ENCODE measurements around the gene ST8SIA6. TPM values are rescaled to one million over a fixed set of nuclear protein-coding genes. Genes with fewer than 3 reads are reported as not detected.
A peak's percentile ranks its signal among the peaks of the same experiment; 100 is the strongest.

Gene ST8SIA6
- total and polyA plus RNA-seq, 9 of the 15 experiments (the other 6 are each of a cell fraction or from before 2014, with no cell fraction given): 0.69 to 6.7 (median 5.0) TPM

DNA sequence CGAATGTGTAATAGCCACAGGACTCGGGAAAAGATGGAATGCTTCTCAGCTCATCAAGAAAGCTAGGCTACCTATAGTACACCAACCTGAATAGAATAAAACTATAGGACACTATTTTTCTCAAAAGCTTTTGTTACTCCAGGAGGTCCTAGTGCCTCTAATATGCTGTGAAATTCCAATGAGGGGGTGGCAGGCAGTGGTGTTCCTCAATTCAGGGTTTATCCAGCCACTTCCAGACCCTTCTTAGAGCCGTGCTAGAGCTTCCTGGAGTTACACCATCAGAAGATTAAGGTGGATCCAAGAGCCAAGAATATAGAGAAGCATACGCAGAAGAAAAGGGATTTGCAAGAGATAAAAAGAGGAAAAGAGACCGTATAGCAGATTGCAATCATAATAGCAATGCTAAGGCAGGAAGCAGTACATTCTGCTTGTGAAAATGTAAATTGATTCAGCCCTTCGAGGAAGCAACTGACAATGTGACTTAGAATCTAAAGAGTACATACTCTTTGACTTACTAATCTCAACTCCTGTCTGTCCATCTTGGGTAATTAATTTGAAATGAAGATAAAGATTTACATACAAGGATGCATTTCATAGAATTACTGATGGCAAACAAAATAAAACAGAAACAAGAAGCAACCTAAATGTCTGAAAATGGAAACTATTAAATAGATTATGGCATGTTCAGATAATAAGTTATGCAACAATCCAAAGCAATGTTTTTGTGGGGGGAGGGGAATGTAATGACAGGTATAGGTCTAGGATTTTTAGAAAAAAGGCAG is 2.1 kb downstream of the ST8SIA6 start (continued):
- TF ChIP-seq, protein P1, sequence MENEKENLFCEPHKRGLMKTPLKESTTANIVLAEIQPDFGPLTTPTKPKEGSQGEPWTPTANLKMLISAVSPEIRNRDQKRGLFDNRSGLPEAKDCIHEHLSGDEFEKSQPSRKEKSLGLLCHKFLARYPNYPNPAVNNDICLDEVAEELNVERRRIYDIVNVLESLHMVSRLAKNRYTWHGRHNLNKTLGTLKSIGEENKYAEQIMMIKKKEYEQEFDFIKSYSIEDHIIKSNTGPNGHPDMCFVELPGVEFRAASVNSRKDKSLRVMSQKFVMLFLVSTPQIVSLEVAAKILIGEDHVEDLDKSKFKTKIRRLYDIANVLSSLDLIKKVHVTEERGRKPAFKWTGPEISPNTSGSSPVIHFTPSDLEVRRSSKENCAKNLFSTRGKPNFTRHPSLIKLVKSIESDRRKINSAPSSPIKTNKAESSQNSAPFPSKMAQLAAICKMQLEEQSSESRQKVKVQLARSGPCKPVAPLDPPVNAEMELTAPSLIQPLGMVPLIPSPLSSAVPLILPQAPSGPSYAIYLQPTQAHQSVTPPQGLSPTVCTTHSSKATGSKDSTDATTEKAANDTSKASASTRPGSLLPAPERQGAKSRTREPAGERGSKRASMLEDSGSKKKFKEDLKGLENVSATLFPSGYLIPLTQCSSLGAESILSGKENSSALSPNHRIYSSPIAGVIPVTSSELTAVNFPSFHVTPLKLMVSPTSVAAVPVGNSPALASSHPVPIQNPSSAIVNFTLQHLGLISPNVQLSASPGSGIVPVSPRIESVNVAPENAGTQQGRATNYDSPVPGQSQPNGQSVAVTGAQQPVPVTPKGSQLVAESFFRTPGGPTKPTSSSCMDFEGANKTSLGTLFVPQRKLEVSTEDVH (IDR thresholded peaks at IDR 0.05; ENCODE audit: low read depth, partially characterized antibody): no peak
- no peak for TF ChIP-seq MBD2 (IDR thresholded peaks at IDR 0.05; ENCODE audit: borderline replicate concordance, low read depth)
- TF ChIP-seq TCF7L2 (IDR thresholded peaks at IDR 0.05; ENCODE audit: low read depth, low read length): no peak
- TF ChIP-seq ZFPM2 (CRISPR knock-in tag; IDR thresholded peaks at IDR 0.05): no peak
- TF ChIP-seq SPI1 (IDR thresholded peaks at IDR 0.05; ENCODE audit: borderline replicate concordance, low read depth, low read length): peak; percentile 31; the same call in 1 of the 2 replicates
- TF ChIP-seq SP1 (CRISPR knock-in tag; IDR thresholded peaks at IDR 0.05): no peak
- TF ChIP-seq SNRNP70 (optimal IDR thresholded peaks at IDR 0.05; ENCODE audit: low read depth, low read length): no peak
- TF ChIP-seq HLTF (IDR thresholded peaks at IDR 0.05): no peak
- no peak for TF ChIP-seq COPS2 (conservative IDR thresholded peaks at IDR 0.05)
- TF ChIP-seq TCF7 (IDR thresholded peaks at IDR 0.05; ENCODE audit: borderline replicate concordance): no peak
- TF ChIP-seq ZNF274 (IDR thresholded peaks at IDR 0.05; ENCODE audit: borderline replicate concordance, low read depth, low read length): no peak
- TF ChIP-seq ZNF3 (CRISPR knock-in tag; IDR thresholded peaks at IDR 0.05): no peak
- TF ChIP-seq ZNF282 (CRISPR knock-in tag; IDR thresholded peaks at IDR 0.05): no peak
- TF ChIP-seq, protein P2, sequence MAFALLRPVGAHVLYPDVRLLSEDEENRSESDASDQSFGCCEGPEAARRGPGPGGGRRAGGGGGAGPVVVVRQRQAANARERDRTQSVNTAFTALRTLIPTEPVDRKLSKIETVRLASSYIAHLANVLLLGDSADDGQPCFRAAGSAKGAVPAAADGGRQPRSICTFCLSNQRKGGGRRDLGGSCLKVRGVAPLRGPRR (CRISPR knock-in tag; IDR thresholded peaks at IDR 0.05): no peak
- TF ChIP-seq NCOA2 (IDR thresholded peaks at IDR 0.05; ENCODE audit: partially characterized antibody in 2 of 2): no peak
- no peak for TF ChIP-seq RBM15 (IDR thresholded peaks at IDR 0.05; ENCODE audit: insufficient read depth, low read length)
- TF ChIP-seq, protein P3, sequence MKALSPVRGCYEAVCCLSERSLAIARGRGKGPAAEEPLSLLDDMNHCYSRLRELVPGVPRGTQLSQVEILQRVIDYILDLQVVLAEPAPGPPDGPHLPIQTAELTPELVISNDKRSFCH (CRISPR knock-in tag; IDR thresholded peaks at IDR 0.05): no peak
- TF ChIP-seq, protein P3 (tag; IDR thresholded peaks at IDR 0.05): no peak
- no peak for TF ChIP-seq XRCC5 (IDR thresholded peaks at IDR 0.05; ENCODE audit: low read depth, low read length)
- TF ChIP-seq GABPB2 (CRISPR knock-in tag; conservative IDR thresholded peaks at IDR 0.05): no peak
- TF ChIP-seq ZNF311 (CRISPR knock-in tag; IDR thresholded peaks at IDR 0.05): 0 out of 2 replicates have a peak, but pooled peaks have one; percentile 34
- TF ChIP-seq TCFL5 (CRISPR knock-in tag; conservative IDR thresholded peaks at IDR 0.05): no peak
- no peak for TF ChIP-seq ZFX (CRISPR knock-in tag; IDR thresholded peaks at IDR 0.05)
- no peak for TF ChIP-seq ESRRA (IDR thresholded peaks at IDR 0.05; ENCODE audit: borderline replicate concordance, low read depth)
- no peak for TF ChIP-seq PCBP2 (IDR thresholded peaks at IDR 0.05; ENCODE audit: low read depth, low read length, poor library complexity, severe bottlenecking)
- TF ChIP-seq, protein P4, sequence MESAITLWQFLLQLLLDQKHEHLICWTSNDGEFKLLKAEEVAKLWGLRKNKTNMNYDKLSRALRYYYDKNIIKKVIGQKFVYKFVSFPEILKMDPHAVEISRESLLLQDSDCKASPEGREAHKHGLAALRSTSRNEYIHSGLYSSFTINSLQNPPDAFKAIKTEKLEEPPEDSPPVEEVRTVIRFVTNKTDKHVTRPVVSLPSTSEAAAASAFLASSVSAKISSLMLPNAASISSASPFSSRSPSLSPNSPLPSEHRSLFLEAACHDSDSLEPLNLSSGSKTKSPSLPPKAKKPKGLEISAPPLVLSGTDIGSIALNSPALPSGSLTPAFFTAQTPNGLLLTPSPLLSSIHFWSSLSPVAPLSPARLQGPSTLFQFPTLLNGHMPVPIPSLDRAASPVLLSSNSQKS (CRISPR knock-in tag; IDR thresholded peaks at IDR 0.05): no peak

Data from K562 (cell line).